ENCODE measurements around the gene MED25. TPM values are rescaled to one million over a fixed set of nuclear protein-coding genes. Genes with fewer than 3 reads are reported as not detected.

MED25 gene
- total and polyA plus RNA-seq, 2 of the 4 experiments (the other 2 are of a cell fraction) = 4.7 to 38.5 TPM

- POLR2A ChIA-PET (ENCODE audit: unreplicated experiment) = interaction anchor here (0.6 kb wide), 1 partner anchor 453 kb away, joined by 3 read pairs; no protein-coding TSS in a partner anchor
- in situ Hi-C loops (cut with MboI; ENCODE audit: low sequenced_read_pairs) = no loop called here
- WGBS, 2 experiments (ENCODE audit: extremely low coverage in 2 of 2, insufficient read length in 1 of 2) = 100% methylated on average over 1 of the region's 22 CpGs; no CpG with 5 or more reads in 1 of the 2 experiments
These were observed 25.1 kb upstream of the MED25 start for GRCh38 chr19:49792829-49793560.

More at GRCh38 chr19:49792829-49793560, 25.1 kb upstream of the MED25 start:
- Histone ChIP-seq H4K5ac (ENCODE audit: low read depth, low read length) (no peak overlapping the region), H2BK120ac (ENCODE audit: low read depth, low read length) (no peak overlapping the region), H3K36me3 (ENCODE audit: control insufficient read depth, insufficient read depth, low read length) (peaks cover 65% of the 10 kb centered on the region), H3K27ac (ENCODE audit: insufficient read depth, low read length) (no peak overlapping the region), H2AK9ac (replicated peaks; ENCODE audit: low read depth, low read length, poor library complexity) (no peak overlapping the region), H3K27me3 (ENCODE audit: control insufficient read depth, insufficient read depth, low read length) (no peaks in the 10 kb centered on the region), H3K4me2 (ENCODE audit: low read depth, low read length) (no peak overlapping the region), H3K4ac (ENCODE audit: low read depth, low read length) (no peak overlapping the region), H3K79me1 (ENCODE audit: low read depth in 1 of 2, low read length in 2 of 2) (peaks cover 9 to 41% of the 10 kb centered on the region in 2 experiments), H3K56ac (ENCODE audit: extremely low read depth, insufficient read depth, low read length) (no peak overlapping the region), H2BK20ac (ENCODE audit: low read depth, low read length) (no peak overlapping the region), H3K4me3 (ENCODE audit: insufficient read depth, low read depth, low read length) (no peak overlapping the region), H4K20me1 (ENCODE audit: insufficient read depth, low read length) (peaks cover 31% of the 10 kb centered on the region), H2AK5ac (ENCODE audit: low read depth, low read length) (no peak overlapping the region), H3K23ac (ENCODE audit: low read depth, low read length) (no peak overlapping the region), H3K14ac (replicated peaks; ENCODE audit: low read depth, low read length) (no peak overlapping the region), H4K91ac (ENCODE audit: insufficient read depth, low read depth, low read length) (no peak overlapping the region), H2BK5ac (ENCODE audit: low read depth, low read length, poor library complexity, severe bottlenecking) (no peak overlapping the region), H3K9ac (ENCODE audit: low read depth, low read length) (no peak overlapping the region), H2AFZ (replicated peaks; ENCODE audit: low read length, poor library complexity) (no peak overlapping the region), H3K9me3 (ENCODE audit: control insufficient read depth, insufficient read depth, low read length) (no peaks in the 10 kb centered on the region), H4K8ac (ENCODE audit: low read depth in 2 of 2, low read length in 2 of 2) (no peak overlapping the region), H3K4me1 (ENCODE audit: control insufficient read depth, insufficient read depth, low read length) (peaks cover 2% of the 10 kb centered on the region; the same call in 1 of the 2 replicates), H3K9me1 (ENCODE audit: insufficient read depth, low read length) (peaks cover 8% of the 10 kb centered on the region; the same call in 1 of the 2 replicates), H2BK15ac (ENCODE audit: low read depth, low read length) (no peak overlapping the region), H3K18ac (ENCODE audit: low read depth, low read length) (no peak overlapping the region)
- DNase-seq (no peak), ATAC-seq (ENCODE audit: low read depth) (no peak)
- CTCF ChIA-PET = no interaction called here
- TF ChIP-seq FOS (IDR thresholded peaks at IDR 0.05; ENCODE audit: low read depth, low read length) = no peak
- no peak for TF ChIP-seq USF2 (IDR thresholded peaks at IDR 0.05; ENCODE audit: low read depth, low read length)
- TF ChIP-seq NFE2L2 (IDR thresholded peaks at IDR 0.05; ENCODE audit: low read depth, low read length) = no peak
- no peak for TF ChIP-seq POLR2A (IDR thresholded peaks at IDR 0.05; ENCODE audit: low read depth, low read length)
- no peak for TF ChIP-seq SMC3 (IDR thresholded peaks at IDR 0.05; ENCODE audit: low read depth, low read length)
- no peak for TF ChIP-seq CEBPB (IDR thresholded peaks at IDR 0.05; ENCODE audit: low read depth, low read length)
- TF ChIP-seq RFX5 (IDR thresholded peaks at IDR 0.05; ENCODE audit: low read depth, low read length) = no peak
- no peak for TF ChIP-seq MAZ (IDR thresholded peaks at IDR 0.05; ENCODE audit: borderline replicate concordance, low read depth, low read length)
- TF ChIP-seq CTCF (conservative IDR thresholded peaks at IDR 0.05; ENCODE audit: low read depth, low read length) = no peak
- TF ChIP-seq CHD1 (IDR thresholded peaks at IDR 0.05; ENCODE audit: low read depth, low read length) = no peak
- no peak for TF ChIP-seq BHLHE40 (IDR thresholded peaks at IDR 0.05; ENCODE audit: low read depth, low read length)
- TF ChIP-seq ELK1 (IDR thresholded peaks at IDR 0.05; ENCODE audit: borderline replicate concordance, low read depth, low read length) = no peak
- TF ChIP-seq RCOR1 (IDR thresholded peaks at IDR 0.05; ENCODE audit: insufficient replicate concordance, low read length) = no peak
- no peak for TF ChIP-seq MXI1 (IDR thresholded peaks at IDR 0.05; ENCODE audit: borderline replicate concordance, low read depth, low read length)
- no peak for TF ChIP-seq RAD21 (IDR thresholded peaks at IDR 0.05; ENCODE audit: low read length)
- TF ChIP-seq MAFK (IDR thresholded peaks at IDR 0.05; ENCODE audit: low read depth, low read length) = no peak
- dilution Hi-C loops (cut with HindIII; ENCODE audit: low sequenced_read_pairs, unreplicated experiment) = no loop called here
- BruUV-seq (replicated peaks) = no TSS peak
- intact Hi-C loops (cut with micrococcal nuclease) = no loop called here

Data from IMR-90 (cell line).